Upper lobe of right lung (tissue), 1 donor: Measurements from ENCODE around the gene RPTN. TPM values are rescaled to one million over a fixed set of nuclear protein-coding genes. Genes with fewer than 3 reads are reported as not detected.
A peak's percentile ranks its signal among the peaks of the same experiment; 100 is the strongest.
"Not testable (repeated sequence)": the region's sequence is repeated elsewhere in the genome, so short reads cannot be mapped to it uniquely, and the experiment has no call there.

Experiments used
- ATAC-seq: fragments of 200-7000 bp; cut with Tn5 transposase; one replicate; pipeline ENCODE4 v1.9.1; 2020; ENCODE audit warnings: mild to moderate bottlenecking, moderate library complexity
- DNase-seq: peaks from one replicate; pipeline ENCODE4 v3.0.0-alpha.2; 2020
- H3K27ac ChIP-seq: fragments of 200-600 bp; one replicate; pipeline ENCODE4 v1.8.0; 2022
- H3K27me3 ChIP-seq: fragments of 200-600 bp; one replicate; pipeline ENCODE4 v1.8.0; 2022; ENCODE audit warnings: mild to moderate bottlenecking
- H3K36me3 ChIP-seq: fragments of 200-600 bp; one replicate; pipeline ENCODE4 v1.8.0; 2022
- H3K4me1 ChIP-seq: fragments of 200-600 bp; one replicate; pipeline ENCODE4 v1.8.0; 2022
- H3K4me3 ChIP-seq: fragments of 200-600 bp; one replicate; pipeline ENCODE4 v1.8.0; 2022; ENCODE audit warnings: mild to moderate bottlenecking
- H3K9me3 ChIP-seq: fragments of 200-600 bp; one replicate; pipeline ENCODE4 v1.8.0; 2022
- CTCF ChIP-seq: fragments of 200-600 bp; IDR thresholded peaks from one replicate; pipeline ENCODE4 v1.8.0; 2022; ENCODE audit warnings: antibody characterized with exemption
- intact Hi-C: fragments of 100-400 bp; cut with DNase I; formaldehyde crosslinking; loops from one replicate; pipeline ENCODE4 v1.11.0; 2022
- total RNA-seq: library from RNA; stranded (reverse); fragmentation: NEBNext Ultra II Directional; extraction: Animal tissue kit (Norgen Biotek cat#: 25700); gene quantifications from one replicate; pipeline ENCODE4 v1.2.1, GENCODE V29; 2021
- donor health status: DM: no; HTN: yes; CAD: no; lungs with severe emphysema.

The RPTN gene
- total RNA-seq, 1 donor from 2014 or later = not detected

- Histone ChIP-seq H3K27me3 (peaks cover 6% of the 10 kb centered on the region), H3K27ac (no peak overlapping the region), H3K9me3 (no peaks in the 10 kb centered on the region), H3K4me1 (no peaks in the 10 kb centered on the region), H3K4me3 (no peak overlapping the region), H3K36me3 (no peaks in the 10 kb centered on the region)
- no peak for TF ChIP-seq CTCF
- no peak for DNase-seq
- ATAC-seq = no peak
- intact Hi-C loops = no loop called here
Observed at GRCh38 chr1:152145769-152146168, 13.3 kb downstream of the RPTN start.

- H3K9me3 ChIP-seq, DNase-seq, H3K4me3 ChIP-seq, H3K36me3 ChIP-seq, intact Hi-C loops, H3K27ac ChIP-seq, ATAC-seq, H3K4me1 ChIP-seq: not testable (repeated sequence)
- H3K27me3 ChIP-seq = peaks cover 12% of the 10 kb centered on the region
Observed at GRCh38 chr1:152144674-152145183, 14.3 kb downstream of the RPTN start.

GRCh38 chr1:152143150-152143887, 15.7 kb downstream of the RPTN start:
- TF ChIP-seq CTCF = no peak
- H3K4me1 ChIP-seq = no peaks in the 10 kb centered on the region
- no peak for ATAC-seq

GRCh38 chr1:152141971-152142584, 16.9 kb downstream of the RPTN start:
- Histone ChIP-seq H3K4me3 (no peak overlapping the region), H3K27ac (no peak overlapping the region), H3K36me3 (no peaks in the 10 kb centered on the region), H3K27me3 (peaks cover 12% of the 10 kb centered on the region), H3K4me1 (no peaks in the 10 kb centered on the region), H3K9me3 (no peaks in the 10 kb centered on the region)
- ATAC-seq (peak; percentile 82), DNase-seq (no peak)
- intact Hi-C loops = no loop called here
- peak; percentile 75 for TF ChIP-seq CTCF

More at GRCh38 chr1:152143150-152143887, 15.7 kb downstream of the RPTN start:
- H3K36me3 ChIP-seq = no peaks in the 10 kb centered on the region
- no peaks in the 10 kb centered on the region for H3K9me3 ChIP-seq
- no peak overlapping the region for H3K4me3 ChIP-seq
- DNase-seq = no peak
- intact Hi-C loops = no loop called here
- peaks cover 12% of the 10 kb centered on the region for H3K27me3 ChIP-seq
- no peak overlapping the region for H3K27ac ChIP-seq

- Histone ChIP-seq H3K27ac (no peak overlapping the region), H3K4me1 (no peaks in the 10 kb centered on the region), H3K4me3 (no peak overlapping the region), H3K27me3 (peaks cover 12% of the 10 kb centered on the region), H3K9me3 (peaks cover 4% of the 10 kb centered on the region), H3K36me3 (no peaks in the 10 kb centered on the region)
- TF ChIP-seq CTCF = no peak
- intact Hi-C loops = no loop called here
- ATAC-seq (no peak), DNase-seq (no peak)
Observed at GRCh38 chr1:152137215-152137614, 21.8 kb downstream of the RPTN start.

GRCh38 chr1:152130186-152130585, 28.8 kb downstream of the RPTN start:
- peaks cover 4% of the 10 kb centered on the region for H3K9me3 ChIP-seq
- H3K4me3 ChIP-seq = no peak overlapping the region
- H3K27me3 ChIP-seq = peaks cover 32% of the 10 kb centered on the region
- no peak for TF ChIP-seq CTCF
- H3K36me3 ChIP-seq = no peaks in the 10 kb centered on the region
- DNase-seq (no peak), ATAC-seq (no peak)
- intact Hi-C loops = no loop called here
- no peaks in the 10 kb centered on the region for H3K4me1 ChIP-seq
- no peak overlapping the region for H3K27ac ChIP-seq
